Measurements from ENCODE around the gene ACVR1.
"Not testable (repeated sequence)": the region's sequence is repeated elsewhere in the genome, so short reads cannot be mapped to it uniquely, and the experiment has no call there.

Gene ACVR1

DNA sequence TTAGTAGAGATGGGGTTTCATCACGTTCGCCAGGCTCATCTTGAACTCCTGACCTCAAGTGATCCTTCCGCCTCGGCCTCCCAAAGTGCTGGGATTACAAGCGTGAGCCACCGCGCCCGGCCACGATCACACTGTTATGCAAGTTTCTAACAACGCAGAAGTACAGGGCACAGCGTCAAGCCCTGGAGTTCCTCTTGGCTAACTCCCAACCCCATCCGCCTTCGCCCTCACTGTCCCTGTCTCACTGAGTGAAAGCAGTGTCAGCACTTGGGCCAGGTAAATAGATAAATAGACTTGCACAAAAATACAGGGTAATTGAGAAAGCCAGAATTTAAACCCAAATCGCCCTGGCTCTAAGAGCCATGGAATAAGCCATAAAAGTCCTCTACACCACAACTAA lies 111.7 kb downstream of the ACVR1 start:
- TF ChIP-seq, protein P1, sequence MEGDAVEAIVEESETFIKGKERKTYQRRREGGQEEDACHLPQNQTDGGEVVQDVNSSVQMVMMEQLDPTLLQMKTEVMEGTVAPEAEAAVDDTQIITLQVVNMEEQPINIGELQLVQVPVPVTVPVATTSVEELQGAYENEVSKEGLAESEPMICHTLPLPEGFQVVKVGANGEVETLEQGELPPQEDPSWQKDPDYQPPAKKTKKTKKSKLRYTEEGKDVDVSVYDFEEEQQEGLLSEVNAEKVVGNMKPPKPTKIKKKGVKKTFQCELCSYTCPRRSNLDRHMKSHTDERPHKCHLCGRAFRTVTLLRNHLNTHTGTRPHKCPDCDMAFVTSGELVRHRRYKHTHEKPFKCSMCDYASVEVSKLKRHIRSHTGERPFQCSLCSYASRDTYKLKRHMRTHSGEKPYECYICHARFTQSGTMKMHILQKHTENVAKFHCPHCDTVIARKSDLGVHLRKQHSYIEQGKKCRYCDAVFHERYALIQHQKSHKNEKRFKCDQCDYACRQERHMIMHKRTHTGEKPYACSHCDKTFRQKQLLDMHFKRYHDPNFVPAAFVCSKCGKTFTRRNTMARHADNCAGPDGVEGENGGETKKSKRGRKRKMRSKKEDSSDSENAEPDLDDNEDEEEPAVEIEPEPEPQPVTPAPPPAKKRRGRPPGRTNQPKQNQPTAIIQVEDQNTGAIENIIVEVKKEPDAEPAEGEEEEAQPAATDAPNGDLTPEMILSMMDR (conservative IDR thresholded peaks at IDR 0.05; ENCODE audit: low read depth, low read length), result no peak
- no peak for DNase-seq (ENCODE audit: low read depth)
- no peak overlapping the region for H3K4me3 ChIP-seq (ENCODE audit: low read depth, low read length)

DNA sequence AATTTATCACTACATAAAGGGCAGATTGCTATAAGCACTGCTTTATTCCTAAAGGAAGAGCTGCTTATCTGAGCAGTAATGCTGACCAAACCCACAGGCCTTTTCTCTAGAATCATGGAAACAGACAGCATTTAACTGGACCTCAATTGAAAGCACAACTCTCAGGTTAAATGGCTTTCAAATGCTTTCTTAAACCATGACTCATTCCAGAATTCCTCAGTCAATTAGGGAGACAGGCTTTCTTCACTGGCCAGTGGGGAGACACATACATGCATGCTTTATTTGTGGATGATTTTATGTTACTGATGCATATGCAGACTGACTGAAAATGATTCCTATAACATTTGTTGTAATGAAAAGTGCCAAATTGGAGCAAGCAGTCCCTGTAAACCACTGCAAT lies 114.6 kb downstream of the ACVR1 start:
- peak; percentile 48 for DNase-seq (ENCODE audit: low read depth)
- TF ChIP-seq, protein P1 (conservative IDR thresholded peaks at IDR 0.05; ENCODE audit: low read depth, low read length), result no peak
- H3K4me3 ChIP-seq (ENCODE audit: low read depth, low read length), result no peak overlapping the region

DNA sequence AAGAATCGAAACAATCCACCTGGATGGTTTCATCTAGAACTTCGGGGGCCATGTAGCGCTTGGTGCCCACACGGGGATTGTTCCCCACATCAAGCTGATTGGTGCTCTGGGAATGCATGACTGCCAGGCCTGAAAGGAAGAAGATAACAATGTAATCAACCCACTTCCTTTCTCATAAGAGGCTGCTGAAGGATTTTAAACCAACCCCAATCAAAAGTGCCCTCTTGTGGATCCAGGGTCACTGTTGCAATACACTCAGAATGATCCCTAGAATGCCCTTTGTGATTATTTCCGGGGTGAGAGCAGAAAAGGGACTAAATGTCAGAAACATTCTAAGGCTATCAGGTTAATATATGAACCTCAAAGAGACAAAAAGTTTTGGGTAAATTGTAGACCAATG lies 115.2 kb downstream of the ACVR1 start:
- H3K4me3 ChIP-seq (ENCODE audit: low read depth, low read length), result no peak overlapping the region
- no peak for DNase-seq (ENCODE audit: low read depth)
- TF ChIP-seq, protein P1 (conservative IDR thresholded peaks at IDR 0.05; ENCODE audit: low read depth, low read length), result no peak

DNA sequence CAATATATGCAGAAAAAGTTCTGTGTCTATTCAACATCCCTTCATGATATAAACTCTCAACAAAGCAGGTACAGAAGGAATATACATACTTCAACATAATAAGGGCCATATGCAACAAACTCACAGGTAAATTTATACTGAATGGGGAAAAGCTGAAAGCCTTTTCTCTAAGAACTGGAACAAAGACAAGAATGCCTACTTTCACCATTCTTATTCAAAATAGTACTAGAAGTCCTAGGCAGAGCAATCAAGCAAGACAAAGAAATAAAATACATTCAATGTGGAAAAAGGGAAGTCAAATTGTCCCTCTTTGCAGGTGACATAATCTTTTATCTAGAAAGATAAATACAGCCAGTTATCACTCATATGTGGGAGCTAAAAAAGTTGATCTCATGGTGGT lies 116.3 kb downstream of the ACVR1 start:
- no peak for DNase-seq (ENCODE audit: low read depth)
- TF ChIP-seq, protein P1 (conservative IDR thresholded peaks at IDR 0.05; ENCODE audit: low read depth, low read length), result no peak
- H3K4me3 ChIP-seq (ENCODE audit: low read depth, low read length), result no peak overlapping the region

DNA sequence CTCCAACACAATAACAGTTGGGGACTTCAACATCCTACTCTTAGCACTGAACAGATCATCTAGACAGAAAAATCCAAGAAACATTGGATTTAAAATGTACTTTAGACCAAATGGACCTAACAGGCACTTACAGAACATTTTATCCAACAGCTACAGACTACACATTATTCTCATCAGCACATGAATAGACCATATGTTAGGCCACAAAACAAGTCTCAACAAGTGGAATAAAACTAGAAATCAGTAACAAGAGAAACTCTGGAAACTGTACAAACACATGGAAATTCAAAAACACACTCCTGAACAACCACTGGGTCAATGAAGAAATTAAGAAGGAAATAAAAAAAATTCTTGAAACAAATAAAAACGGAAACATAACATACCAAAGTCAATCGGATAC lies 117.5 kb downstream of the ACVR1 start:
- no peak for DNase-seq (ENCODE audit: low read depth)
- H3K4me3 ChIP-seq (ENCODE audit: low read depth, low read length), result no peak overlapping the region
- TF ChIP-seq, protein P1 (conservative IDR thresholded peaks at IDR 0.05; ENCODE audit: low read depth, low read length), result no peak

DNA sequence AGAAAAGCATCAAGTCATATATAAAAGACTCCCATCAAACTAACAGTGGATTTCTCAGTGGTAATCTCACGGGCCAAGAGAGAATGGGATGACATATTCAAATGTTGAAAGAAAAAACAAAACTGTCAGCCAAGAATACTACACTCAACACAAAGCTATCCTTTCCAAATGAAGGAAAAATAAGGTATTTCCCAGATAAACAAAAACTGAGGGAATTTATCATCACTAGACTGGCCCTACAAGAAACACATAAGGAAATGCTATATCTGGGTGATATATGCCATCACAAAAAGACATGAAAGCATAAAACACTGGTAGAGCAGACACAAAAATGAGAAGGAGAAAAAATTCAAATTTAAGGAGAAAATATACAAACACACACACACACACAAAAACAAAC lies 118.6 kb downstream of the ACVR1 start:
- TF ChIP-seq, protein P1 (conservative IDR thresholded peaks at IDR 0.05; ENCODE audit: low read depth, low read length), result no peak
- DNase-seq (ENCODE audit: low read depth), result no peak

DNA sequence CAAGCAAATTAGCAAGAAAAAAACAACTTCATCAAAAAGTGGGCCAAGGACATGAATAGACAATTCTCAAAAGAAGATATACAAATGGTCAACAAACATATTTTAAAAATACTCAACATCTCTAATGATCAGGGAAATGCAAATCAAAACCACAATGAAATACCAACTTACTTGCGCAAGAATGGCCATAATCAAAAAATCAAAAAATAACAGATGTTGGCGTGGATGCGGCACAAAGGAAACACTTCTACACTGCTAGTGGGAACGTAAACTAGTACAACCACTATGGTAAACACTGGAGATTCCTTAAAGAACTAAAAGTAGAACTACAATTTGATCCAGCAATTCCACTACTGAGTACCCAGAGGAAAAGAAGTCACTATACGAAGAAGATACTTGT lies 119.7 kb downstream of the ACVR1 start:
- not testable (repeated sequence) for DNase-seq (ENCODE audit: low read depth); H3K4me3 ChIP-seq (ENCODE audit: low read depth, low read length)

More for the DNA sequence above, 118.6 kb downstream of the ACVR1 start:
- no peak overlapping the region for H3K4me3 ChIP-seq (ENCODE audit: low read depth, low read length)
